T47D (cell line): Measurements from ENCODE around the gene DGKI.

ENCODE experiments used
- DNase-seq, 2 experiments: peaks; one replicate each; pipeline versions ENCODE4 v3.0.0 to v3.0.0-alpha.2; 2011 to 2012; ENCODE audit warnings: low read depth in 1 of 2, low spot score in 1 of 2
- JUND ChIP-seq: IDR thresholded peaks from 2 replicates; pipeline ENCODE4 v1.6.1; 2012; ENCODE audit warnings: low read depth
- in situ Hi-C: cut with HindIII; loops from 2 replicates; pipeline ENCODE4 v1.10.0; 2016; ENCODE audit warnings: low sequenced_read_pairs, low pct_unique_long_range_greater_than_20kb

Gene DGKI

GRCh38 chr7:137818036-137818435 lies 28.7 kb downstream of the DGKI start:
- DNase-seq = no peak
- in situ Hi-C loops = no loop called here
- no peak for TF ChIP-seq JUND

DNA sequence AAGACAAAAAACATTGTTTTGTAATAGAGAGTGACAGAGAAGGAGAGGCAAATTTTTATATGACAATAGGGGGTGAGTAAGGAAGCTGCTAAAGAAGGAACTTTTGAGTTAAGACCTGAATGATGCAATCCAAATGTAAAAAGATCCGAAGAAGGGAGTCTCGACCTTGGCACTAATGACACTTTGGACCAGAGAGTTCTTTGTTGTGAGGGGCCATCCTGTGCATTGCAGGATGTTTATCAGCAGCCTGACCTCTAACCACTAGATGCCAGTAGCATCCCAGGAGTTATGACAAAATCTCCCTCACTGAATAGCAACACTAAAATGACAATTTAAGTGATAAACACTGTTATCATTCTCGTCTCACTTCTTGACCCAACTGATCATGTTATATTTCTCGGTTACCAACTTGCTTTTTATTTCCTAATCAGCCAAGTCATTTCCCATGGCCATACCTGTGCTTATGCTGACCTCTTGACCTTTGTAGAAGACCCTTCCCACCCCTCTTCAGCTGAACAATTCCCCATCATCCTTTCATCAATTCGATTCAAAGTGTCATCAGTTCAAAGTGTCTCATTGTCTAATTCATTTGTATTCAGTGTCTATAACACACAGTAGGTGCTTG lies 30.0 kb downstream of the DGKI start:
- in situ Hi-C loops = no loop called here

DNA sequence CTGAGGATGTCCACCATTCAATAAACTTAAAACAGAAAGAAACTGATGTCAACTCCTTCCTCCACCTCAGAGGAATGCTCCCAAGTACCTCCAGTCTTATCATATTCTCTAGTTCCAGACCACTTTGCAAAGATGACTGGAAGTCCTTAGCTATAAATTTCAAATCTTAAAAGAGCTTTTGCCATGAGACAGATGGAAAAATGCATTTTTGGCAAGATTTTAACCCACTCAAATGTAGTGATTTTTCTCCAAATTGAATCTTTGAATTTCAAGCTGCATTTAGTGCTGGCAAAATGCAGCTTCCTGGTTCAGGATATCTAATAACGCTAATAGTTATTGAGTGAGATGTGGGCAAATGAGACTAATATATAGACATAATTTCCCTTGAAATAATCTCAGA lies 33.2 kb downstream of the DGKI start:
- in situ Hi-C loops = no loop called here
- no peak for TF ChIP-seq JUND
- DNase-seq = no peak

More for the DNA sequence above, 30.0 kb downstream of the DGKI start:
- no peak for DNase-seq
- TF ChIP-seq JUND = no peak

DNA sequence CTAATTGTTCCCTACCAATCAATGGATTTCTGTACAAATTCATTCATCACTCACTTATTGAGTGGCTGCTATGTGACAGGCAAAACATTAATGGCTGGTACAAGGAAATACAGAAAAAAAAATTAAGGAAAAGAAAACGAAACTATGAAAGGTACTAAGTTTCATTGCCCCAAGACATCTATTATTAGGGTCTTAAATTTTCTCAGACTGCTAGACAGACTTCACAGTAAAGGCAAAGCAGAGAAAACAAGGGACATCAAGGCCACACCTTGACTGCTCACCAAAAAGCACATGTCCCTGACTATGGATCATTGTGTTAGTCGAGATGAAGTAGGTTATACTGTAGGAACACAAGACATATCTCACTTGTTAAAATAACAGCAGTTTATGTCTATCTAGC lies 36.5 kb downstream of the DGKI start:
- in situ Hi-C loops = no loop called here
- no peak for DNase-seq
- TF ChIP-seq JUND = no peak

DNA sequence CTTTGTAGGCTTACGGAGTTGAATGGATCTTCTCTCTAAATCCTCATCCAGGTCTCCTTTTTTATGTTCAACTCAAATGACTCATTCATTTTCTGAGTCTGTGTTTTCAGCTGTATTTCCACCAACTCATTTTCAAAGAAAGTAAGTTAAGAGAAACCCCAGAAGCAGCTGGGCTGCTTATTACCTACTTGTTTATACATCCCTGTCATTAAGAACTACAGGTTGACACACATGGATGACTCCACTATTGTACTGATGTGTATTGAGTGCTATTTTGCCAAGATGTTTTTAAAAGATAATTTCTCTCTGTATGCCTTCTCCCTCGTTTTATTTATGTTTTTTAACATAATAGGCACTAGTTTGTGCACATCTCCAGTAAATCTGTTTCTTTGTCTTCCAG lies 41.9 kb downstream of the DGKI start:
- in situ Hi-C loops = no loop called here
- no peak for TF ChIP-seq JUND
- DNase-seq = no peak

DNA sequence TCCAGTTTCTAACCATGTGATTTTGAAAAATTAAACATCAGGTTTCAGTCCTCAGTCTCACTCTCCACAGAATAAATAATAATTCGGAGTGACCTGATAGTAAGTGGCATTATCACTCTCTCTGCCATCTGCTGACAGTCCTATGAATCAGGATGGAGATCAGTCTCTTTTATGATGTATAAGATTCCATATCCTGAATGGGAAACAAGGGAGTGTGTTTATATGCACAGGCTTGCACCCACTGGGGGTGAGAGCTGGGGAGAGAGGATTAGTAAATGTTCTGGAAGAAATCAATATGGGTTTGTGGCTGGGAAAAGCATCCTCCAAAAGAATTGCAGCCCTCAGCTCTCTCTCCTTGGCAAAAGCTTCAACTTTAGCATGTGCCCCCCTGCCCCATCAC lies 45.3 kb downstream of the DGKI start:
- no peak for DNase-seq
- in situ Hi-C loops = no loop called here
- no peak for TF ChIP-seq JUND

GRCh38 chr7:137801003-137801402 lies 45.8 kb downstream of the DGKI start:
- DNase-seq = no peak
- in situ Hi-C loops = no loop called here
- no peak for TF ChIP-seq JUND

GRCh38 chr7:137798073-137798763 lies 48.6 kb downstream of the DGKI start:
- in situ Hi-C loops = no loop called here
- TF ChIP-seq JUND = no peak
- DNase-seq = no peak

GRCh38 chr7:137795211-137795610 lies 51.6 kb downstream of the DGKI start:
- TF ChIP-seq JUND = no peak
- in situ Hi-C loops = no loop called here
- no peak for DNase-seq

DNA sequence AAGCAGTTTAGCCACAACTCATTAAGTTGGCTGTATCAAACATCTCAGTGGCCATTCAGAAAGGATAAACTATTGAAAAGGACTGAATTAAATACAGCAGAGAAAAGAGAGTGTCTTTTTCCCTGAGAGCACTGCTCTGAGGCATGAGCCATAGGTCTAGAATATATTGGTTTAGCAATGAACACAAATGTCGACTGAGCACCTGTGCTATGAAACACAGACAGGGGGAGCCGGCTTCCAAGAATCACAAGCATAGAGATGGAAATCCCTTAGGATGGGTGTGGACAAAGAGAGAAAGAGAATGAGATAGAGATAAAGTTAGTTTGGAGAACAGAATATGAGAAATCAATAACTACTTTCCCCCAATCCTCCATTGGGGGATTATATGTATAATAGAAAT lies 54.8 kb downstream of the DGKI start:
- no peak for DNase-seq
- in situ Hi-C loops = no loop called here
- TF ChIP-seq JUND = no peak

DNA sequence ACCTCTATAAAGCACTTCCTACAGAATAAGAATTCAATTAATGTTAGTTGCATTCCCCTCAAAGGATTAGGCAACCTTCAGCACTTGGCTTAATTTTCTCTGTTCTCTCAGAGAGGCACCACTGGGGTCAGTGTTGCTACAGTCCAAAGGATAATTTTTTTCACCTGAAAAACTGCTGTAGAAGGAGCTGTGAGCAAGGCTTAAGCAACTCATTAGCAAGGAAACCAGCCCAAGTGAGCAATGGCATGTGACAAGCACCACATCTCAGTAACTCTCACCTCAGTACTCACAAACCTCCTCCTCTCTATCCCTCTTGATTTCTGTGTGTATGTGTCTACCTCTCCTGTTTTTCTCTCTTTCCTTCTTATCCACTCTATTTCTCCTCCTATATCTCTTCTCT lies 55.9 kb downstream of the DGKI start:
- in situ Hi-C loops = no loop called here
- DNase-seq = no peak
- TF ChIP-seq JUND = no peak

DNA sequence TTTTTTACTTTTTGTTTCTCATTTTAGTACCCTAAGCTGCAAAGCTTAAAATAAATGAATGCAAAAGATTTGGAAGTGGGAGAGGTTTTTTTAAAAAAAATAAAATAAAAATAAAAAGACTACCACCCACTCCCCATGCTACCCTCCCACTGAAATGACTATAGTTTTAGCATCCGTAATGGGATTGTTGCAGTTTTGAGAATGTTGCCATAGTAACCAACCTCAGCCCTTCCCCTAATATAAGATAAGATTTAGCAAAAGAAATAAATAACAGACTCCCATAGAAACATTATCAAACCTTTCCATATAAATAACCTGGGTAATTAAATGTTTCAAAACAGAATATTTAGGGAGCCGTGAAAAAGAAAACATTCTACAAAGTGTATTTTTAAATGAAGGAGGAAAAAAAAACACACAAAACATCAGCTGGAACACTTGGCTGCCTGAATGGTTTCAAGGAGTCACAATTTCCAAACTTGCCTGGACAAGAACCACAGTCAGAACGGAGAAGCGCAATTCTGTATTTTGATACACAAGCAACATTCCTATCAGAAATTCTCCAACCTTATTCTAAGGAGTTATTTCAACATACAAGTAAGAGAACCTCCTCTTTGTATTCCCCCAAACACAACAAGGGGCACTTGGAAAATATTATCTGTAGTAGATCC lies 57.4 kb downstream of the DGKI start:
- in situ Hi-C loops = no loop called here
- no peak for TF ChIP-seq JUND
- DNase-seq = no peak

DNA sequence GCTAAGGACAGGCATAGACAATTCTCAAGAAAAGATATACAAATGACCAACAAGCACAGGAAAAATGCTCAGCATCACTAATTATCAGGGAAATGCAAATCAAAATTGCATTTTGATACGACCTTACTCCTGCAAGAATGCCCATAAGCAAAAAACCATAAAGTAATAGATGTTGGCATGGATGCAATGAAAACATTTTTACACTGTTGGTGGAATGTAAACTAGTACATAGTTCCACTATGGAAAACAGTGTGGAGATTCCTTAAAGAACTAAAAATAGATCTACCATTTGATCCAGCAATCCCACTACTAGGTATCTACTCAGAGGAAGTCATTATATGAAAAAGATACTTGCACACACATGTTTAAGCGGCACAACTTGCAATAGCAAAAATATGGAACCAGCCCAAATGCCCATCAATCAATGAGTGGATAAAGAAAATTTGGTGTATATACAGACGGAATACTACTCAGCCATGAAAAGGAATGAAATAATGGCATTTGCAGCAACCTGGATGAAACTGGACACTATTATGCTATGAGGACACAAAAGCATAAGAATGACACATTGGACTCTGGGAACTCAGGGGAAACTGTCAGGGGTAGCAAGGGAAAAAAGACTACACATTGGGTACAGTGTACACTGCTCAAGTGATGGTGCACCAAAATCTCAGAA lies 59.3 kb downstream of the DGKI start:
- DNase-seq = no peak
- no peak for TF ChIP-seq JUND
- in situ Hi-C loops = no loop called here
